ENCODE measurements around the gene SERPINB1.
"Not testable (repeated sequence)": the region's sequence is repeated elsewhere in the genome, so short reads cannot be mapped to it uniquely, and the experiment has no call there.

Gene SERPINB1

DNA sequence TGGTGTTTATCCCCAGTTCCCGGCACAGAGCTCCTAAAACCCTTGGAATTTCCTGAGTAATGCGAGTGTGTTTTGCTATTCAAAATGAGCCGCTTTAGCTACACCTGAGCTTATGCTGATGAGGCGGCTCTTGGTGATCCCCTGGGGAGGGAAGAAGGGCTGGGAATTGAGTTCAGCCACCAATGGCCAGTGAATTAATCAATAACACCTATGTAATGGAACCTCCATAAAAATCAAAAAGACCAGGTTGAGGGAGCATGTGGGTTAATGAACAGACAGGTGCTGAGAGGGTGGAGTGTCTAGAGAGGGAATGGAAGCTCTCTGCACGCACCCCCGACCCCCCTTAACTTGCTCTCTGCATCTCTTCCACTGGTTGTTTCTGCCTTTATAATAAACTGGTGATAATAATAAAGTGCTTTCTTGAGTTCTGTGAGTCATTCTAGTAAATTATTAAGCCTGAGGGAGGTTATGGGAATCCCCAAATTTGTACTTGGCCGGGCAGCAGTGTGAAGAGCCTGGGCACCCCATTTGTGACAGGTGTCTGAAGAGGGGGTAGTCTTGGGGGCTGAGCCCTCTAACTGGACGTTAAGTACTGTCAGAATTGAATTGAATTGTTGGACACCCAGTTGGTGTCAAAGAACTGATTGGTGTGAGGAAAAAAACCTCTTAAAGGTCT is 24.6 kb upstream of the SERPINB1 start:
- no peak for DNase-seq (ENCODE audit: low read depth in 3 of 3)

DNA sequence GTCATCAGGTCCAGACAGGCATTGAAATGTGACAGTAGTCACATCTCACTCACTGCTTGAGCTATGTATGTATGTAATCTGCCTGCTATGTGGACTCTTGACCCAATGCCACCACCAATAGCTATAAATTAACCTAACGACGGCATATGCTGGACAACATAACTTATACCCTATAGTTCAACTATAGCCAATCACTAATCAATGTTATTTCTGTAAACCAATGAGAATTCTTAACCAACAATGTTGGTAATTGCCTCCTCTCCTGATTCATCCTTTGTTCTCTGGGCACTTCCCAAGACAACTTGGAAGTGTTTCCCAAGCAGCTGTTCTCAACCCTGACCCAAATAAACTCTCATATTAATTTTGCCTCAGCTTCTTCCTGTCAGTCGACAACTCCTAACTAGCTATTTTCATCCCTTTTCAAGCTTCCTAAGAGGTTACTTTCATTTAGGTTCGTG is 24.1 kb upstream of the SERPINB1 start:
- no peak for DNase-seq (ENCODE audit: low read depth in 3 of 3)

DNA sequence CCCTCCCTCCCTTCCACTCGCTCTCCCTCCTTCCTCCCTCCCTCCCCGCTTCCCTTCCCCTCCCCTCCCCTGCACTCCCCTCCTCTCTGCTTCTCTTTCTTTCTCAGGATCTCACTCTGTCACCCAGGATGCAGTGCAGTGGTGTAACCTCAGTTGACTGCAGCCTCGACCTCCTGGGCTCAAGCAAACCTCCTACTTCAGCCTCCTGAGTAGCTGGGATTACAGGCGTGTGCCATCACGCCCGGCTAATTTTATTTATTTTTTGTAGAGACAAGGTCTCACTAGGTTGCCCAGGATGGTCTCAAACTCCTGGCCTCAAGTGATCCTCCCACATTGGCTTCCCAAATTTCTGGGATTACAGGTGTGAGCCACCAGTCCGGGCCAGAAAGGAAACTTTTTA is 23.6 kb upstream of the SERPINB1 start:
- DNase-seq (ENCODE audit: low read depth in 3 of 3), result no peak

DNA sequence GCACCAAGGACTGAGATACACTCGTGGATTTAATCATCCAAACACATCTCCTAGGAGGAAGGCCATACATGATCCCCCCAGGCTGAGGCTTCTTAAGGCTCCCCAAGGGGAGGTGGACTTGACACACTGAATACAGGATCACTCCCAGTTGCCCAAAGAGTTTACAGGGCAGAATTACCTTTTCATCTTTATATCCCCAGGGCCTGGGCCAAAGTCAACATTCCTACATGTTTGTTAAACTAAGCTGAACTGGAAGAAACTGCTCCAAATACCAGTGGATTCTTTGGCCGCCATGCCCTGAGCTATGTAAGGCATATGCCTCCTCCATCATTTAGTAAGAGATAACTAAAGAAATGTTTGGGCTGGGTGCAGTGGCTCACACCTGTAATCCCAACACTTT is 22.2 kb upstream of the SERPINB1 start:
- DNase-seq (ENCODE audit: low read depth in 3 of 3), result no peak

DNA sequence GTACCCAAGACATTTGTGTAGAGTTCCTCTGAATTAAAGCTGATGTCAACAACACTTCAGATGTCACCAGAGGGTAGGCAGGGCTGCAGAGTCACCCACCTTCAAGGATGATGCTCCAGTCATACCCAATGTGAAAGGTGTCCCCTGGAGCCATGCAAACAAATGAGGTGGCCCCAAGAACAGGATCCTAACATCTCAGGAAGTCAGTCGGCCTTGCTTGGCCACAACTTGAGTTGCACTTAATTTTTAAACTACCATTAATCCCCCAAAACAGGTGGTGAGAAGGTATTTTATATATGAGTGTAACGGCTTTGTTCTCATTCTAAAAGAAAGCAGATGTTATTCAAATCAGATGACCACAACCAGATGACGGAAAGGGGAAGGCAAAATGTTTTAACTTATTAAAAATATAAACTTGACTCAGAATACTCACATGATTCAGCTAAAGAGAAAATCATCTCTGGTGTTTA is 21.1 kb upstream of the SERPINB1 start:
- no peak for DNase-seq (ENCODE audit: low read depth in 3 of 3)

DNA sequence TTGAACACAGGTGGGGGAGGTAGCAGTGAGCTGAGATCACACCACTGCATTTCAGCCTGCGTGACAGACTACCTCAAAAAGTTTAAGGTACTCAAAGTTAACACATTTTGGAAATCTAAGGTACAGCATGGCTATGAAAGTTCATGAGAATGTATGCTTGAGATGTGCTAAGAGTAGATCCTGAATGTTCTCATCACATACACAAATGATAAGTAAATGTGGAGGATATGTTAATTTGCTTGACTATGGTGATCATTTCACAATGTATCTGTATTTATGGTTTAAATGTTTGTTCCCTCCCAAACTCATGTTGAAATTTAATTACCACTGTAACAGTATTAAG is 20.1 kb upstream of the SERPINB1 start:
- DNase-seq (ENCODE audit: low read depth in 3 of 3), result no peak

DNA sequence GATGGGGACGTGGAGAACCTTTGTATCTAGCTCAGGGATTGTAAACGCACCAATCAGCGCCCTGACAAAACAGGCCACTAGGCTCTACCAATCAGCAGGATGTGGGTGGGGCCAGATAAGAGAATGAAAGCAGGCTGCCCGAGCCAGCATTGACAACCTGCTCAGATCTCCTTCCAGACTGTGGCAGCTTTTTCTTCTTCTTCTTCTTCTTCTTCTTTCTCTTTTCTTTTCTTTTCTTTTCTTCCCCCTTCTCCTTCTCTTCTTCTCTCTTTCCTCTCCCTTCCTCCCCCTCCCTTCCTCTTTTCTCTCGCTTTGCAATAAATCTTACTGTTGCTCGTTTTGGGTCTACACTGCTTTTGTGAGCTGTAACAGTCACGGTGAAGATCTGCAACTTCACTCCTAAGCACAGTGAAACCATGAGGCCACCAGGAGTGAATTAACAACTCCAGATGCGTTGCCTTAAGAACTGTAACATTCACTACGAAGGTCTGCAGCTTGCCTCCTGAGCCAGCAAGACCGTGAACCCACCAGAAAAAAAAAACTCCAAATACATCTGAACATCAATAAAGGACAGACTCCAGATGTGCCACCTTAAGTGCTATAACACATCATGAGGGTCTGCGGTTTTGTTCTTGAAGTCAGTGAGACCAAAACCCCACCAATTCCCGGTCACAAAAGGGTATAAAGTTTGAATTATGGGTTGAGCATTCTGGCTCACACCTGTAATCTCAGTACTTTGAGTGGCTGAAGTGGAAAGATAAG is 19.6 kb upstream of the SERPINB1 start:
- DNase-seq (ENCODE audit: low read depth in 3 of 3), result no peak

DNA sequence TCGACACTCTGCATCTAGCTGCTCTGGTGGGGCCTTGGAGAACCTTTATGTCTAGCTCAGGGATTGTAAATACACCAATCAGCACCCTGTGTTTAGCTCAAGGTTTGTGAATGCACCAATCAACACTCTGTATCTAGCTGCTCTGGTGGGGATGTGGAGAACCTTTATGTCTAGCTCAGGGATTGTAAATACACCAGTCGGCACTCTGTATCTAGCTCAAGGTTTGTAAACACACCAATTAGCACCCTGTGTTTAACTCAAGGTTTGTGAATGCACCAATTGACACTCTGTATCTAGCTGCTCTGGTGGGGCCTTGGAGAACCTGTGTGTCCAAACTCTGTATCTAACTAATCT is 19.0 kb upstream of the SERPINB1 start:
- not testable (repeated sequence) for DNase-seq (ENCODE audit: low read depth in 3 of 3)

DNA sequence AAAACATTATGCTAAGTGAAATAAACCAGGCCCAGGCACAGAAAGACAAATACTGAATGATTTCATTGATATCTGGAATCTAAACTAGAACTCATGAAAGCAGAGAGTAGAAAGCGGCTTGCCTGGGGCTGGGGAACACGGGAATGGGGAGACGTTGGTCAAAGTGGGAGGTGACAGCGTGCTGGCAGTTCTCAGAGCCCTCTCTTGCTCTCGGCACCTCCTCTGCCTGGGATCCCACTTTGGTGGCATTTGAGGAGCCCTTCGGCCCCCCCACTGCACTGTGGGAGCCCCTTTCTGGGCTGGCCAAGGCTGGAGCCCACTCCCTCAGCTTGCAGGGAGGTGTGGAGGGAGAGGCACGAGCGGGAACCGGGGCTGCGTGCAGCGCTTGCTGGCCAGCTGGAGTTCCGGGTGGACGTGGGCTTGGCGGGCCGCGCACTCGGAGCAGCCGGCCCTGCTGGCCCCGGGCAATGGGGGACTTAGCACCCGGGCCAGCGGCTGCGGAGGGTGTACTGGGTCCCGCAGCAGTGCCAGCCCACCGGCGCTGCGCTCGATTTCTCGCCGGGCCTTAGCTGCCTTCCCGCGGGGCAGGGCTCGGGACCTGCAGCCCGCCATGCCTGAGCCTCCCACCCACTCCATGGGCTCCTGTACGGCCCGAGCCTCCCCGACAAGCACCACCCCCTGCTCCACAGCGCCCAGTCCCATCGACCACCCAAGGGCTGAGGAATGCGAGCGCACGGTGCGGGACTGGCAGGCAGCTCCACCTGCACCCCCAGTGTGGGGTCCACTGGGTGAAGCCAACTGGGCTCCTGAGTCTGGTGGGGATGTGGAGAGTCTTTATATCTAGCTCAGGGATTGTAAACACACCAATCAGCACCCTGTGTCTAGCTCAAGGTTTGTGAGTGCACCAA is 18.4 kb upstream of the SERPINB1 start:
- DNase-seq (ENCODE audit: low read depth in 3 of 3), result not testable (repeated sequence)

DNA sequence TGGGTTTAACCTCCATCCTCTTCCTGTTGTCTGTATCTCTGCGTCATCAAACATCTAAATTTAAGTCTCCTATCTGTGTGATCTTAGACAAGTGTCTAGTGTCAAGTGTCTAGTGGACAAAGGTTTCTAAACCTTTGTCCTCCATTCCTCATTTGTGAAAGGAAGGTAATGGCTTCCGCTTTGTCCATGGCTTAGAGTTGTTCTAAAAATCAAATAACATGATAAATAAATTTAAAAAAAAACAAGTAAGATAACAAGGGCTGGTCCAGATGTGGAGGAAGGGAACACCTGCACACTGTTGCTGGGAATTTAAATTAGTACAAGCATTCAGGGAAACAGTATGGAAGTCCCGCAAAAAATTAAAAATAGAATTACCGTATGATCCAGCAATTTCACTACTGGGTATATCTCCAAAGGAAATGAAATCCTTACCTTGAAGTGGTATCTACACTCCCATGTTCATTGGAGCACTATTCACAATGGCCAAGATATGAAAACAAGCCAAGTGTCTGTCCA is 17.6 kb upstream of the SERPINB1 start:
- no peak for DNase-seq (ENCODE audit: low read depth in 3 of 3)

DNA sequence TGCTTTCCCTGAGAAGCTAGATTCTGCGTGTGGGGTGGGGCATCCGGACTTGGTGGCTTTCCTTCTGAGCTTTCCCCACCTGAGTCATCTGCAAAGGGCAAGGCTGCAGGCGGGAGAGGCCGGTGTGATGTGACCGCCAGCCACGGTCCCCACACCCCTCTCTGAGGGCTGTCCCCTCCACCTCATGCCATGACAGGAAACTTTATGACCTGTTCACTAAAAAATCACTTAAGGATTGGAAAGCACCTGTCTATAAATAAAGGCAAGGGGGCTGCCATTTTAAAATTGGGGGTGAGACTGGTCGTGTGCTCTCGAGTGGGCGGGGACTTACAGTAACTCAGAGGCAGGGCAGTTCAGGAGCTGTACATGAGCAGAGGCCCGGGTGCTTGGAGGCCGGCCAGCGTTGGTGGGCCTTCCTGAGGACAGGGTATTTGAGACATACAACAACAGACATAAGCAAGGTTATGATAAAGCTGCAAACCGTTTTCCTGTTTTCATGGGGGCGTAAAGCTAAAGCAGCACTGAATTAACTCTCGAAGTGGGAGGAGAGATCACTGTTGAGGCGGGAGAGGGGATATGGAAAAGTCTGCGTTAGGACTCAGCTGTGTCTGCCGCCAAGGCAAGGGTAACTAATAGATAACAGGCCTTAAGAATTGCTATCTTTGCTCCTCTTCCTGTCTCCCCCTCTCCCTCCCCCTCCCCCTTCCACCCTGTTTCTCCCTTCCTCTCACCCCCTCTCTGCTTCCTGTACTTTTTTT is 16.1 kb upstream of the SERPINB1 start:
- DNase-seq (ENCODE audit: low read depth in 3 of 3), result peak in 1 of 3 experiments; percentile 44

DNA sequence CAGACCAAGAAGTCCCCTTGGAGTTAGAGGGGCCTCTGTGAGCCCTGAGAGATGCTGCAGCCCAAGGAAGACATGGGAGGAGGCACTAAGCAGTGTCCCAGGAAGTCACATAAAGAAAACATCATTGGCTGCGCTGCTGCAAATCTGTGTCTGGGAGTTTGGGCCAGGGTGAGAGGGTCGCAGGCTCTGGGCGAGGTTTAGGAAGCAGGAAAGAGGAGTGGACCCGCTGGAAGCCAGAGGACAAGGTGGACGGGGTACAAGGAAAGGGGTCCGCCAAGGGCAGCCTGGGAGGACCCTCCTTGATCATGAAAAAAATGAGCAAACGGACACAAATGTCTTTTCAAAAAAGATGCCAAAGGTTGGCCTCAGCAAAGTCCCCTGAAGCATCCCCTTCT is 15.5 kb upstream of the SERPINB1 start:
- no peak for DNase-seq (ENCODE audit: low read depth in 3 of 3)

DNA sequence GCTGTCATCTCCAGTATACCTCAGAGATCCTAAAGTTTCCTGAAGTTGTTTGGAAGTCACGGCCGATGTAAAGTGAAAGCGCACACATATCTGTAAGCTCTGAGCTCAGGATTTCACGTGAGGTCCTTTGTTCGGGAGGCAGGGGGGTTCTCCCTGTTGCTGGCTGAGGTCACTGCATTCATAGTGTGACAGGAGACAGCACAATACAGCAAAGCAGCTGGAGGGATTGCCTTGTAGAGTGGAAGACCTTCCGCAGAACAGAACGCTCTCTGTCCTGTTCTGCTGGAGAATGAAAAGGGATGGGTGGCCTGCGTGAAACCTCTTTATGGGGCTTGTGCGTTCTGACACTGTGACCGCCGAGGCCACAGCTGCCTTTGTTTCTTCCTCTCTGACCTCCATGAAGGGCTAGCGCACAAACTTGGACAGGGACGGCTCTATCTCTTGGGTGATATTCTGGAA is 13.4 kb upstream of the SERPINB1 start:
- DNase-seq (ENCODE audit: low read depth in 3 of 3), result no peak

DNA sequence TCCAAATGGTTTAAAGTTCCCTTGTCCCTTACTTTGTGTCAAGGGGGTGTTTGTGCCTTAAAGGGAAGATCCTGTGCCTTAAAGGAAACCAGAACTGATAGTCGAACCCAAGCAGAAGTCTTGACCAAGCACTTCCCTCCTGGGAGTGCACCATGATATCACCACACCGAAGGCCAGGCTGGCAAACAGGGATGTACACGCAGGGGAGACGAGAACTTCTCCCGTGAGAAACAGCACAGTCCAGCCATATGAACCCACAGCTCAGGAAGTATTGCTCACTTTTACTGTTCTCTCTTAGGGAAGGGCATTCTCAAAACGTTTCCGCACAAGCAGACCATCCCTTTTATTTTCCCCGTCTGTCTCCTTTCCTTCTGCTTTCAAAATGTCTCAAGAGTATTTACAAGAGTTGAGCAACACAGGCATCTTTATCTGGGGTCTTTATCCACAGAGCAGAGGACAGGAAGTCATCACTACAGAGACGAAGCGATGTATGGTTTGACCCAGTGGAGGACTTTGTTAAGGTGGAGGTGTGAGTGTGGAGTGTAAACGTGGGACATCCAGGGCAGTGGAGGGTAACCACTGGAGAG is 12.8 kb upstream of the SERPINB1 start:
- no peak for DNase-seq (ENCODE audit: low read depth in 3 of 3)

DNA sequence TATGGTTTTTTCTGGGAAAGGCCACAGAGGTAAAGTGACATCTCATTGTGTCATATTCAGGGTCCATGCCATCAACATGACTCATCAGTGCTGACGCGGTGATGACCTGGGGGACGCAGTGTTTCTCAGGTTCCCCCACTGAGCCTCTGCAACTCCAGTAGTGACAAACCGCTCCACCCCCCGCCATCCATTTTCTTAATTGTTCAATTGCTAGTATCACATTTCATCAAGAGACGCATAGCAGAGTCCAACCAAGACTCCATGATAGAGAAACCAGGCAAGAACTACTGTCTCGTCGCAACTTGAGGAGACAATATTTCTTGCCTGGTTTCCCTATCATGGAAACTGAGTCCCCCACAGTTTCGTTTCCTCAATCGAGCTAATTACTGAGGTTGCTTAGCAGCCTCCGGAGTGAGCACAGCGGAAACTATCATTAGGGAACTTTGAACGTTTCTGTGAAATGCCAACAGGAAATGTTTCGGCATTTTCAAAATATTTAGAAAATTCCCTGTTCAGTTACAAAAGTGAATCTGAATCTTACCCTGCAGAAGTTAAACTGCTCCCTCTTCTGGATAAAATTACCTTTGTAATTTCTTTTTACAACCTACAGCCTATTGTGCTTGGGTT is 12.2 kb upstream of the SERPINB1 start:
- peak; percentile 57 to 69 (median 69) for DNase-seq (ENCODE audit: low read depth in 3 of 3)

DNA sequence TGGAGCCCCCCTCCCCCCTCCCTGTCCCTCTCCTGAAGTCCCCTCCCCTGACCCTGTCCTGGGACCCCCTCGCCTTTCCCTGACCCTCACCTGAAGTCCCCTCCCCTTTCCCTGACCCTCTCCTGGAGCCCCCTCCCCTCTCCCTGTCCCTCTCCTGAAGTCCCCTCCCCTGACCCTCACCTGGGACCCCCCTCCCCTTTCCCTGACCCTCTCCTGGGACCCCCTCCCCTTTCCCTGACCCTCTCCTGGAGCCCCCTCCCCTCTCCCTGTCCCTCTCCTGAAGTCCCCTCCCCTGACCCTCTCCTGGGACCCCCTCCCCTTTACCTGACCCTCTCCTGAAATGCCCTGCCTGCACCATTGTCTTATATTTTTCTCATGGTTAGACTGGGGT is 11.7 kb upstream of the SERPINB1 start:
- not testable (repeated sequence) for DNase-seq (ENCODE audit: low read depth in 3 of 3)

DNA sequence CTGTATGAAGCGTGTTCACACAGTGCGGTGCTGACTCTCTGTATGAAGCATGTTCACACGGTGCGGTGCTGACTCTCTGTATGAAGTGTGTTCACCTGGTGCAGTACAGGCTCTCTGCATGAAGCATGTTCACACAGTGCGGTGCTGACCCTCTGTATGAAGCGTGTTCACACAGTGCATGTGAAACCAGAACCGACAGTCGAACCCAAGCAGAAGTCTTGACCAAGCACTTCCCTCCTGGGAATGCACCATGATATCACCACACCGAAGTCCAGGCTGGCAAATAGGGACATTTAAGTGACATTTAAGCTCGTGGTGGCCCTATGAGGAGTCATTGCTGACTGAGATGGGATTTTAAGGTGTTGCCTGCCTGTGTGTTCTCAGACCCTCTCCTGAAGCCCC is 11.3 kb upstream of the SERPINB1 start:
- DNase-seq (ENCODE audit: low read depth in 3 of 3), result no peak

DNA sequence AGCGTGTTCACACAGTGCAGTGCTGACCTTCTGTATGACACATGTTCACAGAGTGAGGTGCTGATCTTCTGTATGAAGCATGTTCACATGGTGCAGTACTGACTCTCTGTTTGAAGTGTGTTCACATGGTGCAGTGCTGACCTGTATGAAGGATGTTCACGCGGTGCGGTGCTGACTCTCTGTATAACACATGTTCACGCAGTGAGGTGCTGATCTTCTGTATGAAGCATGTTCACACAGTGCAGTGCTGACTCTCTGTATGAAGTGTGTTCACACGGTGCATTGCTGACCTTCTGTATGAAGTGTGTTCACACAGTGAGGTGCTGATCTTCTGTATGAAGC is 10.8 kb upstream of the SERPINB1 start:
- DNase-seq (ENCODE audit: low read depth in 3 of 3), result no peak

DNA sequence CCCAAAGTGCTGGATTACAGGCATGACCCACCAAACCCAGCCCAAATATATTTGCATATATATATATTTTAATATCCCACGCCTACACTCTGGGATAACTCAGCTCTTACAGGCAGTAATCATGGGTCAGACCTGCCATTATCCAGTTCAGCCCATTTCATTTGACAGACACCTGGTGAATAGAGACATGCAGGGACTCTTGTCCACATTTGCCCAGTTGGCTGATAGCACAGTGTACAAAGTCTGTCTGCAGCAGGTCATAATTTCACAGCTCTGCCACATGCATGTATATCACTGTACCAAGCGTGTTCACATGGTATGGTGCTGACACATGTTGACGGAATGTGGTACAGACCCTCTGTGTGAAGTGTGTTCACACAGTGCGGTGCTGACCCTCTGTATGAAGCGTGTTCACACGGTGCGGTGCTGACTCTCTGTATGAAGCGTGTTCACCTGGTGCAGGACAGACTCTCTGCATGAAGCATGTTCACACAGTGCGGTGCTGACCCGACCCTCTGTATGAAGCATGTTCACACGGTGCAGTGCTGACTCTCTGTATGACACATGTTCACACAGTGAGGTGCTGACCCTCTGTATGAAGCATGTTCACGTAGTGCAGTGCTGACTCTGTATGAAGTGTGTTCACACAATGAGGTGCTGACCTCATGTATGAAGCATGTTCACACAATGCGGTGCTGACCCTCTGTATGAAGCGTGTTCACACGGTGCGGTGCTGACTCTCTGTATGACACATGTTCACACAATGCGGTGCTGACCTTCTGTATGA is 10.3 kb upstream of the SERPINB1 start:
- DNase-seq (ENCODE audit: low read depth in 3 of 3), result no peak
